Upper lobe of right lung (tissue), 1 donor: ENCODE measurements around the gene ATF7. TPM values are rescaled to one million over a fixed set of nuclear protein-coding genes. Genes with fewer than 3 reads are reported as not detected.

Experiments
- ATAC-seq: fragments of 200-7000 bp; cut with Tn5 transposase; one replicate; pipeline ENCODE4 v1.9.1; 2020; ENCODE audit warnings: mild to moderate bottlenecking, moderate library complexity
- DNase-seq: peaks from one replicate; pipeline ENCODE4 v3.0.0-alpha.2; 2020
- H3K27ac ChIP-seq: fragments of 200-600 bp; one replicate; pipeline ENCODE4 v1.8.0; 2022
- H3K27me3 ChIP-seq: fragments of 200-600 bp; one replicate; pipeline ENCODE4 v1.8.0; 2022; ENCODE audit warnings: mild to moderate bottlenecking
- H3K36me3 ChIP-seq: fragments of 200-600 bp; one replicate; pipeline ENCODE4 v1.8.0; 2022
- H3K4me1 ChIP-seq: fragments of 200-600 bp; one replicate; pipeline ENCODE4 v1.8.0; 2022
- H3K4me3 ChIP-seq: fragments of 200-600 bp; one replicate; pipeline ENCODE4 v1.8.0; 2022; ENCODE audit warnings: mild to moderate bottlenecking
- H3K9me3 ChIP-seq: fragments of 200-600 bp; one replicate; pipeline ENCODE4 v1.8.0; 2022
- intact Hi-C: fragments of 100-400 bp; cut with DNase I; formaldehyde crosslinking; loops from one replicate; pipeline ENCODE4 v1.11.0; 2022
- long read RNA-seq: library from polyadenylated mRNA; unstranded; transcript quantifications from one replicate; pipeline ENCODE4 v2.0.0, GENCODE V29; 2021
- total RNA-seq: library from RNA; stranded (reverse); fragmentation: NEBNext Ultra II Directional; extraction: Animal tissue kit (Norgen Biotek cat#: 25700); gene quantifications from one replicate; pipeline ENCODE4 v1.2.1, GENCODE V29; 2021
- TF ChIP-seq, protein P1 (sequence below): fragments of 200-600 bp; IDR thresholded peaks from one replicate; pipeline ENCODE4 v1.8.0; 2022; ENCODE audit warnings: antibody characterized with exemption
- donor health status: DM: no; HTN: yes; CAD: no; lungs with severe emphysema.

ATF7 gene
- 54.0 TPM for total RNA-seq
- long read RNA-seq, full-length matches to known transcripts = 10 of 28 reads
- long read RNA-seq, partial matches to known transcripts = 2 of 28 reads
- long read RNA-seq, other reads (novel, unspliced or antisense) = 16 of 28 reads

DNA sequence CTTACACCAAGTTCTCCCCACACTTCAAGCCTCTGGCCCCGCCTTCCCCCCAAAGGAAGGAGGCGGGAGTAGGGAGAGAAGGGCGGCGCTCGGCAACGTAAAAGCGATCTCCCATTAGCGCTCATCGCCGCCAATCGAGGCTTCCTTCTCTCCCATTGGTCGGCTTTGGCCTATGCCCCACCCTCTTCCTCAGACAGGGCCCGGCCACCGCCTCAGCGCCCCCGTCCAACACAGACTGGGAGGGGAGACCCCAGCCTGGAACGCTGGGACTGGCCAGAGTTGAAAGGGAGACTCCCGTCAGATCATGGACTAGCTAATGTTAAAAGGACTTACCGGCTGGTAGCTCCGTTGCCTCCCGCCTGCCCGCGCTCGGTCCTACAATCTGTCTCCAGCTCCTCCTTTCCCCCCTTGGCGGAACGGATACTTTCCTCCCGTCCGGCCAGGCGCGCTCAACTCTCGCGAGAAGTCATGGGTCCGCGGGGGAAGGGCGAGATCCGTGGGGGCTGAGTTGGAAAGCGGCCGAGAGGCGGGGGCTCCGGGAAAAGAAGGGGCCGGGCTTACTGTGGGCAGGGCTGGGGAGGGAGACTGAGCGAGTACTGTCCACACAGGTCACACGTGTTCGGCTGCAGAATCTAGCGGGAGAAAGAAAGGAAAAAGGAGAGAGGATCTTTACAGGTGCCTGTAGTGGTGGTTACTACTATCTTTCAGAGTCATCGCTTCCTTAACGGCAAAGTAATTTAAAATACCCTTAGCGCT, at the start of gene ATF7:
TSS of gene ATF7 (minus strand) at position 437 of the 756 bp plus-strand sequence. CDS start 25,382 bp downstream, outside the sequence.
- DNase-seq (peak; percentile 99), ATAC-seq (peak; percentile 98)
- TF ChIP-seq, protein P1, sequence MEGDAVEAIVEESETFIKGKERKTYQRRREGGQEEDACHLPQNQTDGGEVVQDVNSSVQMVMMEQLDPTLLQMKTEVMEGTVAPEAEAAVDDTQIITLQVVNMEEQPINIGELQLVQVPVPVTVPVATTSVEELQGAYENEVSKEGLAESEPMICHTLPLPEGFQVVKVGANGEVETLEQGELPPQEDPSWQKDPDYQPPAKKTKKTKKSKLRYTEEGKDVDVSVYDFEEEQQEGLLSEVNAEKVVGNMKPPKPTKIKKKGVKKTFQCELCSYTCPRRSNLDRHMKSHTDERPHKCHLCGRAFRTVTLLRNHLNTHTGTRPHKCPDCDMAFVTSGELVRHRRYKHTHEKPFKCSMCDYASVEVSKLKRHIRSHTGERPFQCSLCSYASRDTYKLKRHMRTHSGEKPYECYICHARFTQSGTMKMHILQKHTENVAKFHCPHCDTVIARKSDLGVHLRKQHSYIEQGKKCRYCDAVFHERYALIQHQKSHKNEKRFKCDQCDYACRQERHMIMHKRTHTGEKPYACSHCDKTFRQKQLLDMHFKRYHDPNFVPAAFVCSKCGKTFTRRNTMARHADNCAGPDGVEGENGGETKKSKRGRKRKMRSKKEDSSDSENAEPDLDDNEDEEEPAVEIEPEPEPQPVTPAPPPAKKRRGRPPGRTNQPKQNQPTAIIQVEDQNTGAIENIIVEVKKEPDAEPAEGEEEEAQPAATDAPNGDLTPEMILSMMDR = no peak
- Histone ChIP-seq H3K4me3 (peak within 1 kb of the TSS; percentile 71), H3K4me1 (peaks cover 20% of the 10 kb centered on the region), H3K27me3 (no peaks in the 10 kb centered on the region), H3K9me3 (no peaks in the 10 kb centered on the region), H3K27ac (peak within 1 kb of the TSS; percentile 98), H3K36me3 (no peaks in the 10 kb centered on the region)
- intact Hi-C loops = no loop called here

GRCh38 chr12:53674977-53675700, 49.0 kb upstream of the ATF7 start:
- Histone ChIP-seq H3K4me1 (peaks cover 19% of the 10 kb centered on the region), H3K27ac (peak overlapping the region; percentile 93), H3K4me3 (peak overlapping the region; percentile 83), H3K36me3 (peaks cover 40% of the 10 kb centered on the region), H3K27me3 (no peaks in the 10 kb centered on the region), H3K9me3 (no peaks in the 10 kb centered on the region)
- intact Hi-C loops = loop anchor here (5.0 kb wide), 1 partner anchor 128 kb away; no protein-coding TSS in a partner anchor
- DNase-seq (no peak), ATAC-seq (no peak)
- TF ChIP-seq, protein P1 = no peak

GRCh38 chr12:53670971-53671370, 44.8 kb upstream of the ATF7 start:
- no peak overlapping the region for H3K27ac ChIP-seq

GRCh38 chr12:53670308-53670707, 44.1 kb upstream of the ATF7 start:
- Histone ChIP-seq H3K27ac (no peak overlapping the region), H3K27me3 (no peaks in the 10 kb centered on the region), H3K4me1 (peaks cover 8% of the 10 kb centered on the region), H3K4me3 (no peak overlapping the region), H3K36me3 (peaks cover 87% of the 10 kb centered on the region), H3K9me3 (no peaks in the 10 kb centered on the region)
- DNase-seq (no peak), ATAC-seq (no peak)
- TF ChIP-seq, protein P1 = no peak
- intact Hi-C loops = loop anchor here (5.0 kb wide), 1 partner anchor 123 kb away; no protein-coding TSS in a partner anchor

More at GRCh38 chr12:53670971-53671370, 44.8 kb upstream of the ATF7 start:
- peaks cover 81% of the 10 kb centered on the region for H3K36me3 ChIP-seq
- no peaks in the 10 kb centered on the region for H3K27me3 ChIP-seq
- no peaks in the 10 kb centered on the region for H3K9me3 ChIP-seq
- TF ChIP-seq, protein P1 = no peak
- H3K4me3 ChIP-seq = no peak overlapping the region
- no peak for ATAC-seq
- H3K4me1 ChIP-seq = peaks cover 8% of the 10 kb centered on the region
- intact Hi-C loops = loop anchor here (5.0 kb wide), 1 partner anchor 124 kb away; no protein-coding TSS in a partner anchor
- DNase-seq = no peak

GRCh38 chr12:53667080-53667479, 40.9 kb upstream of the ATF7 start:
- H3K27me3 ChIP-seq = no peaks in the 10 kb centered on the region
- no peak for DNase-seq
- H3K36me3 ChIP-seq = peaks cover 93% of the 10 kb centered on the region
- TF ChIP-seq, protein P1 = no peak
- H3K27ac ChIP-seq = no peak overlapping the region
- H3K9me3 ChIP-seq = no peaks in the 10 kb centered on the region
- intact Hi-C loops = no loop called here
- H3K4me3 ChIP-seq = no peak overlapping the region
- no peak for ATAC-seq
- no peaks in the 10 kb centered on the region for H3K4me1 ChIP-seq
